H9 (cell line): ENCODE data around the gene FAM200A. TPM values are rescaled to one million over a fixed set of nuclear protein-coding genes. Genes with fewer than 3 reads are reported as not detected.

Experiments
- DNase-seq: peaks from one replicate; pipeline ENCODE4 v3.0.0-alpha.2; 2017
- H2AFZ ChIP-seq: one replicate; pipeline ENCODE4 v1.6.1; 2013; ENCODE audit warnings: mild to moderate bottlenecking, low read length, control low read depth, moderate library complexity
- H2AK5ac ChIP-seq: 2 replicates; pipeline ENCODE4 v1.6.1; 2013; ENCODE audit warnings: low read length, control low read depth, mixed read lengths; ENCODE audit not compliant: insufficient read length
- H2BK120ac ChIP-seq: one replicate; pipeline ENCODE4 v1.6.1; 2013; ENCODE audit warnings: low read depth, mild to moderate bottlenecking, low read length, control low read depth, inconsistent platforms; ENCODE audit not compliant: poor library complexity, severe bottlenecking
- H2BK12ac ChIP-seq: 2 replicates; pipeline ENCODE4 v1.6.1; 2013; ENCODE audit warnings: low read length, control low read depth, mixed read lengths, low read depth; ENCODE audit not compliant: insufficient read length
- H2BK15ac ChIP-seq: 2 replicates; pipeline ENCODE4 v1.6.1; 2013; ENCODE audit warnings: low read depth, low read length, control low read depth
- H2BK20ac ChIP-seq: one replicate; pipeline ENCODE4 v1.6.1; 2013; ENCODE audit warnings: low read depth, mild to moderate bottlenecking, low read length, control low read depth, inconsistent platforms; ENCODE audit not compliant: poor library complexity, severe bottlenecking
- H2BK5ac ChIP-seq: 2 replicates; pipeline ENCODE4 v1.6.1; 2013; ENCODE audit warnings: low read length, control low read depth, mixed read lengths; ENCODE audit not compliant: insufficient read length
- H3K14ac ChIP-seq: 2 replicates; pipeline ENCODE4 v1.6.1; 2013; ENCODE audit warnings: low read length, control low read depth; ENCODE audit not compliant: insufficient read depth
- H3K18ac ChIP-seq: 2 replicates; pipeline ENCODE4 v1.6.1; 2013; ENCODE audit warnings: low read depth, mild to moderate bottlenecking, mixed read lengths, low read length, control low read depth; ENCODE audit not compliant: insufficient read length
- H3K23ac ChIP-seq: 2 replicates; pipeline ENCODE4 v1.6.1; 2013; ENCODE audit warnings: low read length, control low read depth, mixed read lengths, low read depth; ENCODE audit not compliant: insufficient read length
- H3K23me2 ChIP-seq: 2 replicates; pipeline ENCODE4 v1.6.1; 2013; ENCODE audit warnings: low read depth, mild to moderate bottlenecking, mixed read lengths, low read length, control low read depth; ENCODE audit not compliant: insufficient read length, poor library complexity, severe bottlenecking
- H3K27ac ChIP-seq: 2 replicates; pipeline ENCODE4 v1.5.1; 2013; ENCODE audit warnings: low read length, control low read depth, mixed read lengths, low read depth; ENCODE audit not compliant: insufficient read length
- H3K27me3 ChIP-seq: 2 replicates; pipeline ENCODE4 v1.6.1; 2013; ENCODE audit warnings: low read length, control low read depth, inconsistent platforms; ENCODE audit not compliant: insufficient read depth
- H3K4ac ChIP-seq: 2 replicates; pipeline ENCODE4 v1.6.1; 2013; ENCODE audit warnings: low read depth, mild to moderate bottlenecking, control low read depth, inconsistent platforms, low read length, moderate library complexity
- H3K4me1 ChIP-seq: 2 replicates; pipeline ENCODE4 v1.6.1; 2013; ENCODE audit warnings: low read length, control low read depth, inconsistent platforms; ENCODE audit not compliant: insufficient read depth
- H3K4me2 ChIP-seq: 2 replicates; pipeline ENCODE4 v1.6.1; 2013; ENCODE audit warnings: low read length, control low read depth, mixed read lengths; ENCODE audit not compliant: insufficient read length, insufficient read depth
- H3K56ac ChIP-seq: 2 replicates; pipeline ENCODE4 v1.6.1; 2013; ENCODE audit warnings: low read depth, mild to moderate bottlenecking, mixed read lengths, low read length, control low read depth; ENCODE audit not compliant: insufficient read length
- H3K79me1 ChIP-seq: 2 replicates; pipeline ENCODE4 v1.6.1; 2013; ENCODE audit warnings: low read depth, mild to moderate bottlenecking, moderate library complexity, low read length, control low read depth, inconsistent platforms; ENCODE audit not compliant: insufficient read depth, poor library complexity, severe bottlenecking
- H3K79me2 ChIP-seq: 2 replicates; pipeline ENCODE4 v1.6.1; 2013; ENCODE audit warnings: low read length, control low read depth, inconsistent platforms; ENCODE audit not compliant: insufficient read depth
- H3K9ac ChIP-seq: 2 replicates; pipeline ENCODE4 v1.6.1; 2013; ENCODE audit warnings: low read length, control low read depth, mixed read lengths; ENCODE audit not compliant: insufficient read length; ENCODE audit errors: extremely low read depth
- H3K9me3 ChIP-seq: one replicate; pipeline ENCODE4 v1.6.1; 2013; ENCODE audit warnings: low read depth, low read length, inconsistent platforms; ENCODE audit not compliant: control insufficient read depth
- H3T11ph ChIP-seq: one replicate; pipeline ENCODE4 v1.6.1; 2013; ENCODE audit warnings: mild to moderate bottlenecking, low read length, control low read depth, inconsistent platforms
- H4K20me1 ChIP-seq: one replicate; pipeline ENCODE4 v1.6.1; 2013; ENCODE audit not compliant: control insufficient read depth, insufficient read length, insufficient read depth
- H4K5ac ChIP-seq: 2 replicates; pipeline ENCODE4 v1.6.1; 2013; ENCODE audit warnings: low read depth, mild to moderate bottlenecking, mixed read lengths, low read length, control low read depth; ENCODE audit not compliant: insufficient read length
- H4K8ac ChIP-seq: replicated peaks from 2 replicates; pipeline ENCODE4 v1.6.1; 2013; ENCODE audit warnings: low read length, control low read depth, mixed read lengths, low read depth; ENCODE audit not compliant: insufficient read length
- H4K91ac ChIP-seq: 2 replicates; pipeline ENCODE4 v1.6.1; 2013; ENCODE audit warnings: low read depth, mild to moderate bottlenecking, moderate library complexity, mixed read lengths, low read length, control low read depth; ENCODE audit not compliant: insufficient read length
- H3K27ac Mint-ChIP-seq, 3 experiments: 2 replicates in 2 of 3; 3 replicates in 1 of 3; pipeline ENCODE4 v1.8.0; 2020 to 2021; ENCODE audit warnings: mixed read lengths in 3 of 3, mild to moderate bottlenecking in 1 of 3, moderate library complexity in 1 of 3
- H3K27me3 Mint-ChIP-seq: 2 replicates; pipeline ENCODE4 v1.8.0; 2021; ENCODE audit warnings: low read depth, mild to moderate bottlenecking, moderate library complexity, mixed read lengths
- H3K36me3 Mint-ChIP-seq, 3 experiments: 2 replicates in 2 of 3; 3 replicates in 1 of 3; pipeline ENCODE4 v1.8.0; 2020 to 2021; ENCODE audit warnings: low read depth in 3 of 3, mixed read lengths in 3 of 3; ENCODE audit not compliant: insufficient read depth in 1 of 3
- H3K4me1 Mint-ChIP-seq, 2 experiments: 2 replicates each; pipeline ENCODE4 v1.8.0; 2020; ENCODE audit warnings: mixed read lengths in 2 of 2
- H3K4me3 Mint-ChIP-seq, 2 experiments: 2 replicates in 1 of 2; 3 replicates in 1 of 2; pipeline ENCODE4 v1.8.0; 2020 to 2021; ENCODE audit warnings: mild to moderate bottlenecking in 2 of 2, mixed read lengths in 2 of 2, moderate library complexity in 1 of 2
- H3K9me3 Mint-ChIP-seq, 2 experiments: 2 replicates in 1 of 2; 3 replicates in 1 of 2; pipeline ENCODE4 v1.8.0; 2020; ENCODE audit warnings: mild to moderate bottlenecking in 2 of 2, mixed read lengths in 2 of 2, moderate library complexity in 1 of 2
- WGBS: extraction: QIAGEN DNeasy Blood & Tissue Kit; methylation state at CpG from one replicate; pipeline ENCODE4 v1.1.7; 2013; ENCODE audit warnings: missing lambda C conversion rate, low lambda C conversion rate, mixed read lengths; ENCODE audit not compliant: insufficient read length; ENCODE audit errors: extremely low coverage; 5-methylcytosine and 5-hydroxymethylcytosine counted together
- total RNA-seq: library from RNA; stranded (reverse); gene quantifications from 2 replicates; pipeline ENCODE4 v1.2.1, GENCODE V29; 2021
- TF ChIP-seq, protein P1 (sequence below): fragments of 200-600 bp; sonication (generic); conservative IDR thresholded peaks from 3 replicates; pipeline ENCODE4 v1.8.0; 2021; ENCODE audit warnings: antibody characterized with exemption, mild to moderate bottlenecking

Gene FAM200A
- total RNA-seq, 1 experiment from 2014 or later = 7.8 TPM

DNA sequence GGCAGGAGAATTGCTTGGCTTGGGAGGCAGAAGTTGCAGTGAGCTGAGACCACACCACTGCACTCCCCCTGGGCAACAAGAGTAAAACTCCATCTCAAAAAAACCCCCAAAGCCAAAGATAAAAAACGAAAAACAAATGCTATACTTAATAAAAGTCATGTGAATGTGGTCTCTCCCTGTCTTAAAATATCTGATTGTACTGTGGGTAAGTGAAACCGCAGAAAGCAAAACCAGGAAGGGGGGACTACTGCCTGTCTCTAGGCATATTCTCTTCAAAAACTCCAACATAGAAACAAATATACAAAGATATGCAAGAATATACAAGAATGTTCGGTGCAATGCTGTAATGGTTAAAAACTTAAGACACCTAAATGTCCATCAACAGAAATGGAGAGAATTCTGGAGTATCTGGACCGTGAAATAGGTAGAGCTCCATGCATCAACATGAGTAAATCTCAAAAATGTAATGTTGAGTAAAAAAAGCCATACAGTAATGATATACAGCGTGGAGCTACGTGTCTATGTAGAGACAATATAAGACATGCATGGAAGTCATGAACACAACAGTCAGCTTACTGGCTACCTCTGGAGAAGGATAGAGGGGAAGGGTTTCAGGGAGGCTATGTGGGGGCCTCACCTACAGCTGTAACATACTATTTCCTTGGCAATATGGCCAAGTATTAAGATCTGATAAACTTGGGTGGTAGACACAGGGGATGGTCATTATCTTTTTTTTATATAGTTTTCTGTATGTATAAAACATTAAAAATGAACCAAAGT is 54.0 kb downstream of the FAM200A start:
- Histone ChIP-seq H3K9me3 (peaks cover 13% of the 10 kb centered on the region), H3K79me2 (peaks cover 17% of the 10 kb centered on the region), H3K4me1 (peaks cover 4% of the 10 kb centered on the region; the same call in 1 of the 2 replicates), H3K79me1 (no peaks in the 10 kb centered on the region), H3K4me2 (peak overlapping the region; percentile 98), H2BK15ac (no peak overlapping the region), H2BK20ac (no peak overlapping the region), H3K27me3 (no peaks in the 10 kb centered on the region), H2BK12ac (no peak overlapping the region), H2BK120ac (no peak overlapping the region), H3K27ac (no peak overlapping the region), H4K20me1 (no peaks in the 10 kb centered on the region), H4K5ac (no peak overlapping the region), H3T11ph (no peak overlapping the region), H3K23me2 (peaks cover 12% of the 10 kb centered on the region), H3K4ac (no peak overlapping the region), H2AFZ (no peak overlapping the region), H2BK5ac (no peak overlapping the region), H4K91ac (no peak overlapping the region), H3K56ac (no peak overlapping the region), H3K9ac (no peak overlapping the region), H3K18ac (no peak overlapping the region), H4K8ac (no peak overlapping the region), H2AK5ac (no peak overlapping the region), H3K23ac (no peak overlapping the region), H3K14ac (no peak overlapping the region)
- H3K4me3 Mint-ChIP-seq = peak overlapping the region; percentile 98
- peaks cover 47 to 55% (median 50%) of the 10 kb centered on the region in 3 experiments for H3K36me3 Mint-ChIP-seq
- WGBS = no CpG with 5 or more reads among the region's 6 CpGs
- no peak for DNase-seq
- no peaks in the 10 kb centered on the region for H3K27me3 Mint-ChIP-seq
- TF ChIP-seq, protein P1, sequence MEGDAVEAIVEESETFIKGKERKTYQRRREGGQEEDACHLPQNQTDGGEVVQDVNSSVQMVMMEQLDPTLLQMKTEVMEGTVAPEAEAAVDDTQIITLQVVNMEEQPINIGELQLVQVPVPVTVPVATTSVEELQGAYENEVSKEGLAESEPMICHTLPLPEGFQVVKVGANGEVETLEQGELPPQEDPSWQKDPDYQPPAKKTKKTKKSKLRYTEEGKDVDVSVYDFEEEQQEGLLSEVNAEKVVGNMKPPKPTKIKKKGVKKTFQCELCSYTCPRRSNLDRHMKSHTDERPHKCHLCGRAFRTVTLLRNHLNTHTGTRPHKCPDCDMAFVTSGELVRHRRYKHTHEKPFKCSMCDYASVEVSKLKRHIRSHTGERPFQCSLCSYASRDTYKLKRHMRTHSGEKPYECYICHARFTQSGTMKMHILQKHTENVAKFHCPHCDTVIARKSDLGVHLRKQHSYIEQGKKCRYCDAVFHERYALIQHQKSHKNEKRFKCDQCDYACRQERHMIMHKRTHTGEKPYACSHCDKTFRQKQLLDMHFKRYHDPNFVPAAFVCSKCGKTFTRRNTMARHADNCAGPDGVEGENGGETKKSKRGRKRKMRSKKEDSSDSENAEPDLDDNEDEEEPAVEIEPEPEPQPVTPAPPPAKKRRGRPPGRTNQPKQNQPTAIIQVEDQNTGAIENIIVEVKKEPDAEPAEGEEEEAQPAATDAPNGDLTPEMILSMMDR = no peak
- peaks cover 22 to 28% of the 10 kb centered on the region in 2 experiments for H3K9me3 Mint-ChIP-seq
- H3K4me1 Mint-ChIP-seq = peaks cover 14 to 21% of the 10 kb centered on the region in 2 experiments
- no peak overlapping the region; a peak in 1 of 7 replicates for H3K27ac Mint-ChIP-seq

Other genes starting within 250 kb of the FAM200A start
- gene ARPC1A, start 226.2 kb downstream of the FAM200A start, total RNA-seq = 169 TPM in 2 replicates
- 56.3 and 60.7 TPM in 2 replicates for gene ARPC1B, start 177.4 kb downstream of the FAM200A start, total RNA-seq
- 150 and 160 TPM in 2 replicates for gene PDAP1, start 143.5 kb downstream of the FAM200A start, total RNA-seq
- 104 TPM in 2 replicates for gene BUD31, start 143.1 kb downstream of the FAM200A start, total RNA-seq
- gene PTCD1, start 113.3 kb downstream of the FAM200A start, total RNA-seq = 12.8 and 14.1 TPM in 2 replicates
- gene CPSF4, start 113.2 kb downstream of the FAM200A start, total RNA-seq = 96.2 and 98.2 TPM in 2 replicates
- 504 and 516 TPM in 2 replicates for gene ATP5MF, start 85.9 kb downstream of the FAM200A start, total RNA-seq
- 14.0 and 15.1 TPM in 2 replicates for gene ZNF789, start 79.2 kb downstream of the FAM200A start, total RNA-seq
- 24.2 and 24.7 TPM in 2 replicates for gene ZNF394, start 51.8 kb downstream of the FAM200A start, total RNA-seq
- gene ZKSCAN5, start 47.5 kb downstream of the FAM200A start, total RNA-seq = 16.6 and 17.3 TPM in 2 replicates
- 48.8 and 49.2 TPM in 2 replicates for gene ZNF655, start 6.5 kb upstream of the FAM200A start, total RNA-seq
- gene TMEM225B, start 46.2 kb upstream of the FAM200A start, total RNA-seq = 0.44 TPM in 1 of 2 replicates, not detected in the other
- gene ZSCAN25, start 64.8 kb upstream of the FAM200A start, total RNA-seq = 21.3 and 21.5 TPM in 2 replicates
- gene CYP3A5, start 127.9 kb upstream of the FAM200A start, total RNA-seq = 0.22 TPM in 1 of 2 replicates, not detected in the other
- gene CYP3A7, start 183.1 kb upstream of the FAM200A start, total RNA-seq = not detected in 2 replicates
- gene CYP3A4, start 232.1 kb upstream of the FAM200A start, total RNA-seq = not detected in 2 replicates